ENCODE data around the gene C1orf87. TPM values are rescaled to one million over a fixed set of nuclear protein-coding genes. Genes with fewer than 3 reads are reported as not detected.

The C1orf87 gene
- total RNA-seq, 2 donors from 2014 or later: not detected

DNA sequence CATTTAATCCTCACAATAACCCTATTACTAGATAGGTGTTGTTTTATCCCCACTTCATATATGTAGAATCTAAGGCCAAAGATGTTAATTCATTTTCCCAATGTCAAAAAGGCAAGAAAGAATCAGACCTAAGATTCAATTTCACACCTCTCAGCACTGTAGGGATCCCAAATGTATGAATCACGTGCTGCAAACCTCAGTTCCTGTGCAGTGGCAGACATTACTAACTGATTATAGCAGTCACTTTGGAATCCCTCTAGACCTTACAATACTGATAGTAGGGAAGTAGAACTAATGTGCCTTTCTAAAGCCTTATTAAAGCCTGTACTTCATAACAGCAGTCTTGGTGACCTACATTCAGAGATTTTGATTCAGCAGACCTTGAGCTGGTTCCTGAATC, 2.3 kb downstream of the C1orf87 start:
- Mint-ChIP-seq H3K27ac (no peak overlapping the region), H3K36me3 (peaks cover 0 to 6% of the 10 kb centered on the region in 2 donors), H3K9me3 (no peaks in the 10 kb centered on the region)
- no peak for ATAC-seq
- DNase-seq (ENCODE audit: low spot score in 2 of 2): no peak

DNA sequence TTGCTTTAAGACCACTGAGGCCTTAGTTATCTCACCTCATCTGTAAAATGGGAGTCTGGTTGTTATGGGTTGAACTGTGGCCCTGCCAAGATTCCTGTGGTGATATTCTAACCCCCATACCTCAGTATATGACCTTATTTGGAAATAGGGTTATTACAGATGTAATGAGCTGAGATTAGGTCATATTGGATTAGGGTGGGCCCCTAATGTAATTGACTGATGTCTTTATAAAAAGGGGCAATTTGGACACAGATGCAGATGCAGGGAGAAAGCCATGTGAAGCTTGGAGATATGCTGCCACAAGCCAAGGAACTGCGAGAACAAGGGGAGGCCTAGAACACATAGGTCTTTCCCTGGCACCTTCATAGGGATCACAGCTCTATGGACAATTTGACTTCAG, 3.9 kb downstream of the C1orf87 start:
- H3K36me3 Mint-ChIP-seq: peaks cover 0 to 6% of the 10 kb centered on the region in 2 donors
- ATAC-seq (no peak), DNase-seq (ENCODE audit: low spot score in 2 of 2) (no peak)
- H3K9me3 Mint-ChIP-seq: no peaks in the 10 kb centered on the region
- H3K27ac Mint-ChIP-seq: no peak overlapping the region

DNA sequence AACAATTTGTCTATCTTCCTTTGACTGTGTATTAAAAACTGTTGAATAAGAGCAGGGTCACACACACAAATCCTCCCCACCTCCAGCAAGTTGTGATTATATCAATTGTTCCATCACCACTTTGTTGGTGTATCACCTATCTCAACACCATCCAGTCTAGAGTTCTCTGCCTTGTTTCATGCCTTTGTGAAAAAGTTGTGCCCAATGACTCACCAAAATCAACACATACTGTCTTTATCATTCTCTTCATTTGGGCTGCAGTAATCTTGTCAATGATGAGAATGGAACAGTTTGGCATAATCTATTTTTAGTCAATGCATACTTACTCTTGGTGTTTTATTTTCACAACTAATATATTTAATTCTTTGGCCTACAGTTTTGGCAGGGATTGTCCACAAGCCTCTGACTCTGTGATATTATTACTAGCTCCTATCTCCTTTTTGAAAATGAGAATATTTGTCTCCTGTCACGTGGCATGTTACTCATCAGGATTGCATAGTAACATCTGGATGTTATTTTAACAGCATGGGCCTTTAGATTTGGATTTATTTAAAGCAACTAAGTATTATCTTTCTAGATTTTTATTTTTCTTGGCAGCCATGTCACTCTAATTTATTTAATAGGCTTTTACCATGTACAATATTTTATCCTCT, 5.1 kb downstream of the C1orf87 start:
- Mint-ChIP-seq H3K27ac (no peak overlapping the region), H3K36me3 (peaks cover 0 to 6% of the 10 kb centered on the region in 2 donors), H3K9me3 (no peaks in the 10 kb centered on the region)
- ATAC-seq (no peak), DNase-seq (ENCODE audit: low spot score in 2 of 2) (no peak)

DNA sequence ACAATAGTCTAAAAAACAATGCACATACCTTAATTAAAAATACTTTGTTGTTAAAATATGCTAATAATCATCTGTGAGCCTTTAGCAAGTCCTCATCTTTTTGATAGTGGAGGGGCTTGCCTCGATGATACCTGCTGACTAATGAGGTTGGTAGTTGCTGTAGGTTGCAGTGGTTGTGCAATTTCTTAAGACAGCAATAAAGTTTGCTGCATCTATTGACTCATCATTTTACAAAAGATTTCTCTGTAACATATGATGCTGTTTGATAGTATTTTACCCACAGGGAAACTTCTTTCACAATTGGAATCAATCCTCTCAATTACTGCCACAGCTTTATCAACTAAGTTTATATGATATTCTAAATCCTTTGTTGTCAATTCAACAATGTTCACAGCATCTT, 7.6 kb downstream of the C1orf87 start:
- DNase-seq (ENCODE audit: low spot score in 2 of 2) (no peak), ATAC-seq (no peak)
- peaks cover 0 to 6% of the 10 kb centered on the region in 2 donors for H3K36me3 Mint-ChIP-seq
- H3K27ac Mint-ChIP-seq: no peak overlapping the region
- no peaks in the 10 kb centered on the region for H3K9me3 Mint-ChIP-seq

DNA sequence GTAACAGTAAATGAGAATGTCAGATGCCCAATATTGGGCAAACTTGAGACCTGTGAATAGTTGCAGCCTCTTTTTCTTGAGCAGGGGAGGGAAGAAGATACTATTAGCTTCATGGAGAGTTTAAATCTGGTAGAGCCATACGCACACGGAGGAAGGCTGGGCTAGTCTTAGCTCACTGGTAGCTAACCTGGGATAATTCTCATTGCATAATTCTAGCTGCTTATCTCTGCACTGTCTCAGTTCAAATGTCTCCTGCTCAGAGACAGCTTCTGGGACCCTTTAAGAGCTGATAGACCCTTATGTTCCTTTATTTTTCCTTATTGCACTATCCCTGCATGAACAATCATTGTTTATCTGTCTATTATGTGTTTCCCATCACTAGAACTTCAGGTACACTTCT, 8.4 kb downstream of the C1orf87 start:
- H3K9me3 Mint-ChIP-seq: no peaks in the 10 kb centered on the region
- H3K36me3 Mint-ChIP-seq: peaks cover 0 to 6% of the 10 kb centered on the region in 2 donors
- H3K27ac Mint-ChIP-seq: no peak overlapping the region
- ATAC-seq (peak; percentile 41 to 70), DNase-seq (ENCODE audit: low spot score in 2 of 2) (no peak)

DNA sequence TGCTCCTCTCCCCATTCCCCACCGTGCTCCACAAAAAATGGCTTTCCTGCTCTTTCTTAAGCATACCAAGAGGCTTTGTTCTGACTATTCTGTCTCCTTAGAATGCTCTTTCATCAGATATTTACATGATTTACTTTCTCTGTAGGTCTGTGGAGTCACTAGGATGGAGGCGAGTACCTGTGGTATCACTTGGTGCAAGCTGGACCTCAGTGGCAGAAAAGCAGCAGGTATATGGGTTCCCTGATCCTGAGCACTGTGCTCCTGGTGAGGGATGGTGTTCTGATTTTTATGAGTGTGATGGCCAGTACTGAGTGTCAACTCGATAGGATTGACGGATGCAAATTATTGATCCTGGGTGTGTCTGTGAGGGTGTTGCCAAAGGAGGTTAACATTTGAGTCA, 10.0 kb downstream of the C1orf87 start:
- Mint-ChIP-seq H3K9me3 (no peaks in the 10 kb centered on the region), H3K36me3 (peaks cover 0 to 6% of the 10 kb centered on the region in 2 donors), H3K27ac (no peak overlapping the region)
- DNase-seq (ENCODE audit: low spot score in 2 of 2) (no peak), ATAC-seq (peak; percentile 64 to 69)

DNA sequence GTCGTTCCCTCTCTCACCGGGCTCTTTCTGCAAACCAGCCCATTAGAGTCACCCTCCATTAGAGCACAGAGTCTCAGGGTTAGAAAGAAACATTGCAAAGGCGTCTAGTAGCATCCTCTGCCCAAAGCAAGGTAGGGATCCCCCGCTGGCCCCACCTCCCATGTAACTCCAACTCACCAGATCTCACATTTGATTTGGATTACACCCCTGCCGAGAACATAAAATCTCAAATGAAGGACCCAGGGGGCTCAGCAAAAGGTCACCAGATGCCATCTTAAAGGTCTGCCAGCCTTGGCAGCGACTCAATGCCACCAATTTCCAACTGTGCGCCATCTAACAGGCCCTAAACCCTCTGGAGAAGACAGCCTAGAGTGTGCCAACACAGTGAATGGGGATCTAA, 14.1 kb downstream of the C1orf87 start:
- Mint-ChIP-seq H3K9me3 (no peaks in the 10 kb centered on the region), H3K27ac (no peak overlapping the region), H3K36me3 (no peaks in the 10 kb centered on the region)
- DNase-seq (ENCODE audit: low spot score in 2 of 2): no peak
- ATAC-seq: no peak

DNA sequence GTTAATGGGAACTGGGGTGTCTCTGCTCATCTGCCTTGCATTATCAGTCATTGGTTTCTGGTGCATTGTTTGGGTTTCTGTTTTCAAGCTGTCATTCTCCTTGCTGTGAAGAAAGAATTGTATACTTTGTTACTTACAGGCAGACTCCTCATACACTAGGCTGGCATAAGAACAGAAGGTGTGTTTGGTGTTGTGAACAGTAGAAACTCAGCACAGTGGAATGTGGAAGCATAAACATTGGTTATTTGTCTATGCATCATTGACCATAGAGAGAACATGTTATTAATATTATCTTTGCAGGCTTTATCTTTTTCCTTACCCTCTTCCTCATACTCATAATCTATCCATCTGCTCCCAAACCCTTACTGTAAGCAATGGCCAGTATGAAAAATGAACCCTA, 18.2 kb downstream of the C1orf87 start:
- Mint-ChIP-seq H3K36me3 (peaks cover 0 to 13% of the 10 kb centered on the region in 2 donors), H3K9me3 (peaks cover 6 to 11% of the 10 kb centered on the region in 2 donors), H3K27ac (no peak overlapping the region)
- DNase-seq (ENCODE audit: low spot score in 2 of 2) (no peak), ATAC-seq (no peak)

DNA sequence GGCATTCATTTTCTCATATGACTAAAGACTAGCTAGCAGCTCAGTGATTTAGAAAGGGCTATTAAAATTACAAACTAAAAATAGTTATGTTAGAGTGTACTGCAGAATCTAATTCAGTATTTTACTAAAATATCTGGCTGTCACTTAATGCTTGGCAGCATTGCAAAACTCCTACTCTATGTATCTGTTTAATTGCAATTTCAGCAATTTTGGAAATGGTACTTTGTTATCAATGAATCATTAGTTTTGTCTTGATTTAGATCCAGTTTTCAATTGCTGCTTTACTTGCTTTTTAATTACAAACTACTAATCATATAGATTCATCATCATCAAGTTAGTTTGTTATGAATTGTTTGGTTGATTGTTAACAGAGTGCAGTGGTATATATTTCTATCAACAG, 19.2 kb downstream of the C1orf87 start:
- DNase-seq (ENCODE audit: low spot score in 2 of 2) (no peak), ATAC-seq (no peak)
- Mint-ChIP-seq H3K36me3 (peaks cover 0 to 13% of the 10 kb centered on the region in 2 donors), H3K9me3 (peaks cover 9 to 13% of the 10 kb centered on the region in 2 donors), H3K27ac (no peak overlapping the region)

DNA sequence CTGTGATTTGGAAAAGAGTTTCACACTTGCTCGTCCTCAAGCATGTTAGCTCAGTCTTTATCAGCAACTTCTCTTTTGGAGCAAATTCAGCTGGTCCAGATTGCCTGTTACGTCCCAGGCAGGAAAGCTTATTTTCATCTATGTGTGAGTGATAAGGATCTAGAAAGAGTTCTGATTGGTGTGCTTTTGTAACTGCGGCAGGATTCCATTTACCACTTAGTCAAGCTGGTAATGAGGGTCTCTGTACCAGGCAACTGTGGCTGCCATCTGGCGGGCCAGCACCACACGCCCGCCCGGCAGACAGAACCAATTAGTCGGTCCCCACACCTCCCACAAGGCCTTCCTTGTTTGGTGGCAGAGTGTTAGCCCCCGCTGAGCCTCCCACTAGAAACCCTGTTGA, 21.0 kb downstream of the C1orf87 start:
- DNase-seq (ENCODE audit: low spot score in 2 of 2) (no peak), ATAC-seq (no peak)
- H3K36me3 Mint-ChIP-seq: peaks cover 0 to 13% of the 10 kb centered on the region in 2 donors
- H3K9me3 Mint-ChIP-seq: peaks cover 10 to 14% of the 10 kb centered on the region in 2 donors
- H3K27ac Mint-ChIP-seq: no peak overlapping the region

DNA sequence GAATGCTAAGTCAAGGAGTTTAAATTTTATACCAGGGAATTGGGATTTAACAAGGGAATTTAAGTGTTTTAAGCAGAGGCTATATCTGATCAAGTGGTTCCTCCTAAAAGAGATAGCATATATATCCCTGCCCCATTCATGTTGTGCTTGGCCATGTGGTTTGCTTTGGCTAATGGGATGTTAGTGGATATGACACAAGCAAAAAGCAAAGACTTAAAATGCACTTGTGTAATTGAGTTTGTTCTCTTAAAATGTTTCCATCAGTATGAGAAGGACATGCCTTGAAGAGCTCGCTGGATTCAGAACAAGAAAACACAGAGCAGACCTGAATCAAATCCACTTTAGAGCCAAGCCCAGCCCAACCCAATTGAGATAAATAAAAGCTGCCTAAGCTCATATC, 22.4 kb downstream of the C1orf87 start:
- no peak for DNase-seq (ENCODE audit: low spot score in 2 of 2)

DNA sequence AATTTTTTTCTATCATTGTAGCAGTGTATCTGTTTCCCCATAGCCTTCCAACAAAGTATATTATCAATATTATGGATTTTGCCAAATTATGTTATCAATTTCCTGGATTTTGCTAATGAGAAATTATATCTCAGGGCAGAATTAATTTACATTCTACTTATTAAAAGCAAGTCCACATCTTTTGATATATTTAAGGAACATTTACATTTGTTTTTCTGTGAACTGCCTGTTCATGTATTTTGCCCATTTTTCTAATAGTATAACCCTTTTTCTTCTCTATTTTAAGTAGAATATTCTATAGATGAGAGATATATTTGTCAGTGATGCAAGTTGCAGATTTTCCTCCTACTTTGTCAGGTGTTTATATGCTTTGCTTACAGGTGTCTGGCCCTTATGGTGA, 24.4 kb downstream of the C1orf87 start:
- Mint-ChIP-seq H3K9me3 (peaks cover 10 to 14% of the 10 kb centered on the region in 2 donors), H3K27ac (no peak overlapping the region), H3K36me3 (peaks cover 0 to 13% of the 10 kb centered on the region in 2 donors)
- ATAC-seq (no peak), DNase-seq (ENCODE audit: low spot score in 2 of 2) (no peak)

More for the DNA sequence above, 22.4 kb downstream of the C1orf87 start:
- peaks cover 10 to 14% of the 10 kb centered on the region in 2 donors for H3K9me3 Mint-ChIP-seq
- H3K27ac Mint-ChIP-seq: no peak overlapping the region
- ATAC-seq: no peak
- H3K36me3 Mint-ChIP-seq: peaks cover 0 to 13% of the 10 kb centered on the region in 2 donors

DNA sequence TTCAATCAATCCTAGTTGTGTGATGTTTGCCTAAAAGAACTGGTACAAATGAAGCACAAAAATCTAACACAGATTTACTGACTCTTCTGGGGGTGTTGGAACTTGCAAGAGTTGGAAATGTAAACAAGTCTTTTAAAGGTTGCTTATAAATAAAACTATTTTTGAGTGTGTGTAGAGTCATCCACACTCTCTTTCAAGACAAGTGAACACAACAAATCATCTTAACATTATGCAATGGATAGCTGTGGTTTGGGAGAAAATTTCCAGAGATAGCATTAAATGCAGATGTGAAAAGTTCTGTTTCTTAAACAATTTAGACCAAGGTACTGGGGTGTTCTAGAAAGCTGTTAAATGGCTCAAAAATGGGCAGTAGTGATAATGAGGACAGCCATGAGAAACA, 28.7 kb downstream of the C1orf87 start:
- H3K27ac Mint-ChIP-seq: no peak overlapping the region
- no peaks in the 10 kb centered on the region for H3K36me3 Mint-ChIP-seq
- ATAC-seq (no peak), DNase-seq (ENCODE audit: low spot score in 2 of 2) (no peak)
- H3K9me3 Mint-ChIP-seq: peaks cover 3 to 4% of the 10 kb centered on the region in 2 donors

DNA sequence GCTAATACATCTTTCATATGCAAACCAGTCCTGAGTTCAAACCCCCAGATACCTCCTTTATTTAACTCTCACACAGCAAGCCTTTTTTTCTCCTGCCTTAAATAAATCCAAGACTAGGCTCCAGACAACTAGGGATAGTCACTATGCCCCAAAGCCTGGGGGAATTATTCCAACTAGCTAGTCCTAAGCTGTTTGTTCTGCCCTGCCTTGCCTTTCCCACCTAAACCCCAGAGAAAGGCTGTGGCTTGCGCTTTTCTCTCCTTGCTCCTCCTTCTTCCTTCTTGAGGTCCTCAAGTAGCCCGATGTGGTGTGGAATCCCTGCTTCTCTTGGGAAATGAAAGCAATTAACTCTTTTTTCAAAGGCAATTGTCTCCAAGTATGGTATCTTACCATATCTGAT, 31.8 kb downstream of the C1orf87 start:
- DNase-seq (ENCODE audit: low spot score in 2 of 2) (no peak), ATAC-seq (no peak)
- H3K36me3 Mint-ChIP-seq: no peaks in the 10 kb centered on the region
- no peak overlapping the region for H3K27ac Mint-ChIP-seq
- H3K9me3 Mint-ChIP-seq: no peaks in the 10 kb centered on the region

DNA sequence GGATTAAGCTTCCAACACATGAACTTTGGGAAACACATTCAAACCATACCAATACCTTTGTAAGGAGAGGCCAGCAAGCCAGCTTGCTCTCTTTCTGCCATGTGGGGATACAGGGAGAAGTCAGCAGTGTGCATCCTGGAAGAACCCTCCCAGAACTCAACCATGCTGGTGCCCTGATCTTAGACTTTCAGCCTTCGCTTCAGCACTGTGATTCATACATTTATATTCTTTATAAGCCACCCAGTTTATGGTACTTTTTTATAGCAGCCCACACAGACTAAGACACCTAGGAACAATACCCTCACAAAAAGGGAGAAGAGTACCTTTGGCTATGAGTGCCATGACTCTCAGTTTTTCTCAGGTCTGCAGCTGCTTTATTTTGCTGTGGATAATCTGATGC, 35.9 kb downstream of the C1orf87 start:
- DNase-seq (ENCODE audit: low spot score in 2 of 2): no peak
- Mint-ChIP-seq H3K27ac (no peak overlapping the region), H3K9me3 (no peaks in the 10 kb centered on the region), H3K36me3 (no peaks in the 10 kb centered on the region)
- ATAC-seq: no peak

DNA sequence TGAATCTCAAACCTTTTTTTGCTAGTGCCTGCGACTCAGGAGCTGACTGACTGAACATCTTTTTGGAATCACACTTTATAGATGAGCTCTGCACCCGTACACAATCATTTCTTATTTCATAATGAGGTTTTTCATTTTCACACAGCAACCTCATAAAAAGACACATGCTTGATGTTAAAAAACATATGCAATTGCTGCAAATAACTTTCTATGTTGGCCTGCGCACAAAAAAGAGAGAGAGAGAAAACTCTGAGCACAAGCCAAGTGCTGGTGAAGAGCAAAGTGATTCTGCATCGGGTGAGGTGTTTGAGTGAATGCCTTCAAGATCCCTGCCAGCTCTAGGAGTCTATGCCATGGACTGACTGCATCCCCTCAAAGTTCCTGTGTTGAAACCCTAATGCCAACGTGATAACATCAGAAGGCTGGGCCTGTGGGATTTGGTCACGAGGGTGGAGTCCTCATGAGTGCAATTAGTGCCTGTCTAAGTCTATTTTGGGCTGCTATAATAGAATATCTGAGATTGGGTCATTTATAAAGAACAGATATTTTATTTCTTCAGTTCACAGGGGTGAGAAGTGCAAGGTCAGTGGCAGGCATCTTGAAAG, 36.6 kb downstream of the C1orf87 start:
- no peaks in the 10 kb centered on the region for H3K9me3 Mint-ChIP-seq
- no peak for ATAC-seq

DNA sequence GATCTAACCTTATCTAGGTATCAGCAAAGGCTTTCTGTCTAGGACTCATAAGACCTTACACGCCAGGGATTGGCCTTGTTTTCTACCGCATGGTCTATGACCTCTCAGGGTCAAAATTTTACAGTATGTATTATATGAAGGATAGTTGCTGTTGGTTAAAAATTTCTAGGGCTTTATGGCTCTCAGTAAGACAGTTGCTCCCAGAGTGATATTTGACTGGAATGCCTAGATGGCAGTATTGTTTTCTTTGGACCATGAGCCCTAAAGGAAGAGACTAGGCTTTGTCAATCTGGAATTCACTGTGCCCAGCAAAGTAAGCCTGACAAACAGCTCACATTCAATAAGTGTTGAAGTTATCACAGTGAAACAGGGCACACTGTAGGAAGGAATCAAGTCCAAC, 37.6 kb downstream of the C1orf87 start:
- H3K27ac Mint-ChIP-seq: no peak overlapping the region
- H3K36me3 Mint-ChIP-seq: no peaks in the 10 kb centered on the region
- DNase-seq (ENCODE audit: low spot score in 2 of 2) (no peak), ATAC-seq (no peak)
- H3K9me3 Mint-ChIP-seq: no peaks in the 10 kb centered on the region

More for the DNA sequence above, 36.6 kb downstream of the C1orf87 start:
- Mint-ChIP-seq H3K27ac (no peak overlapping the region), H3K36me3 (no peaks in the 10 kb centered on the region)
- DNase-seq (ENCODE audit: low spot score in 2 of 2): no peak

DNA sequence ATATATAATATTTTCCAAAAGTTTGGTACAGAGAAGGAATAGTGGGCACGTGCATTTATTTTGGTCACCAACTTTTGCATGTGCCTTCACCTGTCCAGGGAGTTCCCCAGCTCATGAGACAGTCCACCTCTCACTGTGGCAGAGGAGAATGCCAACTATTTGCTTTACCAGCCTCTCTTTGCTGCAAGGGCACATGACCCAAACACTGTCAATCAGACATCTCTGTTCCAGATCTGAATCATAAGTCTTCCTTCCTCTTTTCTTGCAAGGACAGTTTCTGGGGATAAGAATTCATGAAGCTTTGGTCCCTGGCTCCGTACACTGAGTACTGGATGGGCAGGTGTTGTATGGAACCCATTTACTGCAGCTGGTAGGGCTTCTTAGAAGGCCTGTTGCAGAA, 38.6 kb downstream of the C1orf87 start:
- no peaks in the 10 kb centered on the region for H3K9me3 Mint-ChIP-seq
- H3K27ac Mint-ChIP-seq: no peak overlapping the region
- ATAC-seq (no peak), DNase-seq (ENCODE audit: low spot score in 2 of 2) (no peak)
- no peaks in the 10 kb centered on the region for H3K36me3 Mint-ChIP-seq

Measured in activated naive CD4-positive, alpha-beta T cell treated with anti-CD3 and anti-CD28 coated beads, Interleukin-2, amount 50 U/mL, for 72 hours (primary cell).